OCI-LY1 (cell line): ENCODE measurements around the gene CBLB.

Experiments used
- CTCF ChIP-seq: fragments of 200-600 bp; sonication (generic), shearing (Covaris generic); IDR thresholded peaks from 2 replicates; pipeline ENCODE4 v1.5.1; 2017; ENCODE audit warnings: mild to moderate bottlenecking, antibody characterized with exemption, low read length, moderate library complexity, mixed read lengths
- EZH2 ChIP-seq: fragments of 200-600 bp; sonication (generic), shearing (Covaris generic); IDR thresholded peaks from 2 replicates; pipeline ENCODE4 v1.8.0; 2017; ENCODE audit warnings: borderline replicate concordance, mixed run types, mild to moderate bottlenecking, antibody characterized with exemption, low read length, moderate library complexity, mixed read lengths

GRCh38 chr3:105772635-105773034, 96.2 kb downstream of the CBLB start:
- no peak for TF ChIP-seq CTCF
- TF ChIP-seq EZH2, result no peak
